ENCODE measurements around the gene TMEM128.
A peak's percentile ranks its signal among the peaks of the same experiment; 100 is the strongest.
"Not testable (repeated sequence)": the region's sequence is repeated elsewhere in the genome, so short reads cannot be mapped to it uniquely, and the experiment has no call there.

The TMEM128 gene

DNA sequence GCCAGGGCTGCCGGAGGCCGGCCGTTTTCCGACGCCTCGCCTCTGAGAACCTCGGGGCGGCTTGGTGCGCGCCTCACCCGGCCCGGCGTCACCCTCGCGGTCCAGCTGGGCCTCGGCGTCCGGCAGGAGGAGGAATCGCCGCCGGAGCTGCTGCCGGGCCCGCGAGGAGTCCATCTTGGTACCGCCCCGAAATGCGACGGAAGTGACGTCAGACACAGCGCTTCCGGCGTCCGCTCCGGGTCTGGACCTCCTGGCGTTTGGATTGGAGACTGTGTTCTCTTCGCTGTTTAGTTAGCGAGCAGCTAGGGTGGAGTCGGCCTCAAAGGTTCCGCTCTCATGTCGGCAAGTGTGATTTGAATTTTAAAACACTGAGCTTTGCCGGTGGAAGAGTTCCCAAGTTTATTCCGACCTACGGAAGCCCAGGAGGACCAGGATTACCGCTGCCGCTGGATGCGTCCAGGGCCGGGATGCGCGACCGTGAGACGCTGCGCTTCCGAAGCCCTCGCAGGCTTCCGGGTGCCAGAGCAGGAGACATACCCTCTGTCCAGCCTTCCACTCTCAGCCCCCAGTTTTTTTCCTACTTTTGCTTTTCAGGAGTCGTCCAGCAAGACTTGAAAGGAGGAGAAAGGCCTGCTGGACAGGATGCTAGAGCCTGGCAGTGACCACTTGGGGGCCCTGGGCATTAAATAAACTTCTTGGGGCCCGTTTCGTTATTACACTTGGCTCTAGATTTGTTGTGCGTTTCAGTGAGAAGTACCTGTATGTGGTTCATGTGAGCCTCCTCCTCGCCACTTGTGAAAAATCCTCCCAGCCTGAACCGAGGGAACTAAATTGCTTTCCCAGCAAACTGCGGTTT is at the start of gene TMEM128:
TSS of gene TMEM128 (minus strand) at position 195 of the 856 bp plus-strand sequence. CDS start at position 174, 21 bp downstream.
- DNase-seq = peak; percentile 94

GRCh38 chr4:4296283-4296846 is 48.3 kb upstream of the TMEM128 start:
- DNase-seq = no peak

- no peak for DNase-seq
Observed at GRCh38 chr4:4293279-4293678, 45.3 kb upstream of the TMEM128 start.

GRCh38 chr4:4289941-4290850 is 42.2 kb upstream of the TMEM128 start, which contains the start of the genes LYAR and ZBTB49:
Gene LYAR (minus strand): TSS chr4:4290154. CDS start chr4:4283742, 6,412 bp downstream.
Gene ZBTB49 (plus strand): TSS chr4:4290251. CDS start chr4:4299946, 9,695 bp downstream.
- DNase-seq = peak; percentile 91

DNA sequence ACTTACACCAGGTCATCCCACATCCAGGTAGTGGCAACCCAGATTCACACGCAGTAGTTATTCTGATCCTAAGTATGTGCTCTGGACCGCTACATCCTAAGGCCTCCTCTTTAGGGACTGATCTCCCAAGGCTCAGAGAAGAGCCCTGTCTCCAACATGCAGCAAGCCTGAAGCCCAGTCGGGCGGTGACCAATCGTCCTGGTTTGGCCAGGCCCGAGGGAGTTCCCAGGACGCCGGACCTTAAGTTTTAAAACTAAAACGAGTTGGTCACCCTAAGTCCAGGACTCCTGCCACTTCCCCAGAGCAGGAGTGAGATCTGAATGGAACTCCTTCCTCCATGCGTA is 41.5 kb upstream of the TMEM128 start:
- DNase-seq = no peak

GRCh38 chr4:4289055-4289454 is 41.0 kb upstream of the TMEM128 start:
- DNase-seq = no peak

DNA sequence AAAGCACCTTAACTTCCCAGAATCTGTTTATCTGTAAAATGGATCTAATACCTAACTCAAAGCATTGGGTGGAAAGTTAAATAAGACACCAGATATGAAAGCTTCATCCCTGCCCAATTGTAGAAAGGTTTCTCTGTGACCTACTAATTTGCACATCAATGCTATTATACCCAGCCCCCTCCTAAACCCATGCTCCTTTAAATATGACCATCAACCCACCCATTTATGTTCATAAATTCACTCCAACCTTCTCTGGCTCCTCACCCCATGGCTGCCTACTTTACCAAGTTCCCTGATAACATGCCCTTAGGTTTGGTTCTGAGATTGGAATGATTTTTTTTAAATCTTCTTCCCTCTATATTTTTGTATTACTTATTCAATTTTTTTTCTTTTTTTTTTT is 40.1 kb upstream of the TMEM128 start:
- DNase-seq = no peak

DNA sequence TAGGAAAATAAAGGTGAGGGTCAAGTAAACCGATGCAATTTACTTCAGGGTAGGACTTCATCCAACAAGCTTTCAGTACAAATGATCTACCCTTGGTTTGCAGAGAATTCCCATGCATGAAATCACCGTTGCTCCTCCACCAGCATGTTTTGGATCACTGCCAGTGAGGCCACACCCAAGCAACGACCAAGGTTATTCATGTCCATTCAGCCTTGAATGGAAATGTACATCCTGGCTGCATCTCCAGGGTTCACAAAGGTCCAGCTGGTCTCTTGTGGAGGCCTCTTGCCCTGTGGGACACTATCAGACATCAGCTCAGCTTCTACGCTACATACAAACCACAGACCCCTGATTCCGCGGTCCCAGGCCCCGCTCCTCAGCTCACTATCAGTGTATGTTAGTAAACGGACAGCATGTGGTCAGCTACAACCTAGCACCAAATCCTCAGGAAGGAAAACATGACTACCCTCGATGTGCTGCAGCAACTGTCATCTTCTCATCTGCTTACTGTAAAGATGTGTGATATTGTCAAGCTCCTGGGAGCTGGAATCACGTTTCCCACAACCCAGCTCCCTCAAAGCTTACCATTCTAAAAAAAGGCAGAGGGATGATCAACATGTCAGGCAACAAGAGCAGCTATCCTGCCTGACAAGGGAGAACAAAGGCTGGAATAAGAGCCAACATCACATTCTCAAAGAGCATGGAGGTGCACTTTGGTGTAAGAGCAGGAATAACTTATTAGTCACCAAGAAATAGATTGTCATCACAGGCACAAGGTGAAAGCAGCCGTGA is 37.0 kb upstream of the TMEM128 start:
- DNase-seq = peak; percentile 64

GRCh38 chr4:4281787-4282186 is 33.8 kb upstream of the TMEM128 start:
- no peak for DNase-seq

DNA sequence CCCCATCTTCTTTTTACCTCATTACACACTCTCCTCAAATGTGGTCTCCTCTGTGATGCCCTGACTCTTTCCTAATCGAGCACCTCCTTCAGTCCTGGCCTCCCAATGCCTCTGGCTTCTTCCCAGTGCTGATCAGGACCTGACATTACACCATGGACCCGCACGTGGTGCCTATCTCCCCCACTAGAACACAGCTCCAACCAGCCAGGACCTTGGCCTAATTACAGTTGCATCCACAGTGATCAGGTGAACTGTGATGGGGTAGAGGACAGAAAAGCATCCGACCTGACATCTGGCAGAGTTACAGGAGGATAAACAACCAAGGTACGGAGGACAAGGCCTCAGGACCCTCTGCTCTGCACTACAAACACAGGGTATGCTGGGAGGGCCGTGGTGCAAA is 29.5 kb upstream of the TMEM128 start:
- DNase-seq = no peak

- DNase-seq = no peak
Observed at GRCh38 chr4:4274226-4274625, 26.2 kb upstream of the TMEM128 start.

GRCh38 chr4:4271912-4272311 is 23.9 kb upstream of the TMEM128 start:
- DNase-seq = no peak

- DNase-seq = no peak
Observed at GRCh38 chr4:4270529-4270928, 22.5 kb upstream of the TMEM128 start.

DNA sequence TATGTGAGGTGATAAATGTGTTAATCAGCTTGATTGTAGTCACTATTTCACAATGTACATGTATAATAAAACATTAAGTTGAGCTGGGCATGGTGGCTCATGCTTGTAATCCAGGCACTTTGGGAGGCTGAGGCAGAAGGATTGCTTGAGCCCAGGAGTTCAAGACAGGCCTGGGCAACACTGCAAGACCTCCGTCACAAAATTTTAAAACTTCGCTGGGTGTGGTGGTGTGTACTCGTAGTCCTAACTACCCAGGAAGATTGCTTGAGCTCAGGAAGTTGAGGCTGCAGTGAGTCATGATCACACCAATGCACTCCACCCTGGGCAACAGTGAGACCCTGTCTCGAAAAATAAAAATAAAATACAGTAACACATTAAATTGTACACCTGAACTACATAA is 21.8 kb upstream of the TMEM128 start:
- DNase-seq = no peak

GRCh38 chr4:4269331-4269731 is 21.3 kb upstream of the TMEM128 start:
- no peak for DNase-seq

DNA sequence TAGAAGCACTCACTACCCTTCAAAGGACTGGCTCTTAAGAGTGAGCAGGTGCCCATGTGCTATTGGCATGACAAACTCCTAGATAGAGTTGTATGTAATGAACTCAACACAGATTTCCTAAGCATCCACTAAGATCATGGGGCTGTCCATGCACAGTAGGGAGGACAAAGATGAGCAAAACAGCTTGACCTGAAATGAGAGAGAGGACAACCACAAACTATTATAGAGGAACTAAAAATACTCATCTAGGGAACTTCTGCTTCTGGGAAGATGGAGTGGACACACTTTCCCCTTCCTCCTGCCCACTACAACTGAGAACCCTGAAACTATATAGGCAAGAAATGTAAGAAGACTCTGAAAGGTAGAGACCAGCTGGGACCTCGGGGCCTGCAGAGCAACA is 20.8 kb upstream of the TMEM128 start:
- DNase-seq = no peak

GRCh38 chr4:4267981-4268380 is 20.0 kb upstream of the TMEM128 start:
- no peak for DNase-seq

DNA sequence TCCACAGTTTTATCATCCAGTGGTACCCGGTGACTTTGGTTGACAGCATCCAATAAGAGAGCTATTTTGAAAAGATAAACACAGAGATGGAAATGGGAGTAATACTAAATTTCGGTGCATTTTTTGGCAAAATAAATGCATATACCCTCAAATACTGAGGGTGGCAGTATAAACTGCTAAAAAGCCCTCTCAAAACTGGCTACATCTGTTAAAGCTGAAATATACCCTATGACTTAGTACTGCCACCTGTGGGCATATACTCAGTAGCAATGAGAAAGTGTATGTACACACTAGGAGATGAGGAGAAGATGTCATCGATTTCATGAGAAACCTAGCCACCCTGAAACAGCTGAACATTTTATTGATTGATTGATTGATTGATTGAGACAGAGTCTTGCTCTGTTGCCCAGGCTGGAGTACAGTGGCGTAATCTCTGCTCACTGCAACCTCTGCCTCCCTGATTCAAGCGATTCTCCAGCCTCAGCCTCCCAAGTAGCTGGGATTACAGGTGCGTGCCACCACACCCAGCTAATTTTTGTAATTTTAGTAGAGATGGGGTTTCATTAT is 12.2 kb upstream of the TMEM128 start:
- DNase-seq = peak; percentile 86

DNA sequence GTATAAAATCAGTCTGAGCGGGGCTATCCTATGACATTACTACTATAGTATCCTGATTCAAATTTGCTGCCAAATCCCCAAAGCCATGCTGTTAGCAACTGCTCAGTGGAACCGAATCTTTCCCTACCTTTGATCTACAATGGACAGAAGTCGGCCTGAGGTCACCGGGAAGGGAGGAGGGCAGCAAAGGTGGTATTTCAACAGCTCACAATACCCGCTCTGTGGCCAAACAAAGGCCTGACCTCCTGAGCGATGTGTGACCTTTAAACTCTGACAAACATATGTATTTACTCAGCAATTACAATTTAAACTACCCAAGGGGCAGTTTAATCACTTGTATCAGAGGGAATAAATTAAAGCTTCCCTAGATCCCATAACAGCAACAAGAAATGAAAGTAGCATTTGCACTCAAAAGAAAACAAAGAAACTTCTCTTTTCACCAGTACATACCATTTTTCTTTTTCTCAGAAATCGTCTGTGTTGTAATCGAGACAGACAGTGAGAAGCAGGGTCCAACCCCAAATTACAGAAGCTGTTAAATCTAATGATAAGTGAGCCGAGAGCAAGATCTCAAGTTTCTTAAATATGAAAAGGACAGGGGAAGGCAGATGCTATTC is 11.6 kb upstream of the TMEM128 start:
- no peak for DNase-seq

GRCh38 chr4:4257705-4258104 is 9.7 kb upstream of the TMEM128 start:
- DNase-seq = not testable (repeated sequence)

DNA sequence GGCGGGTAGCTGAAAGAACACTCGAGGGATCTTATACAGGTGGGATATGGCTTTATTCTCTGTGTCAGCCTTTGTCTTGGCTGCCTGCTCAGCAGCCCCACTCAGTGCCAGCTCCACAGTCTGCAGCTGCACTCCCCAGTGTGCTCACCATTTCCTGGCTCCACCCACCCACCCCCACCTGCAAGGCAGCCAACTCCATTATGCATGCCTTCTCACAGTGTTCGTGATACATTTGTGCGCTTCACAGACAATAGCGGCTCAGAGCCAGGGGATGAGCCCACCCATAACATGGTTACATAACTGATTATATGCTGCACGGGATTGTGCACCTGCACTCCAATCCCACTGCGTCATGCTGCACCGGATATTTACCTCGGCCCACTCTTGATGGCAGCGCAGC is 8.8 kb upstream of the TMEM128 start:
- no peak for DNase-seq

GRCh38 chr4:4254666-4255065 is 6.6 kb upstream of the TMEM128 start:
- no peak for DNase-seq

Data from hematopoietic multipotent progenitor cell treated with erythropoietin and hydrocortisone succinate and interleukin-3 and kit ligand, for 8 days (in vitro differentiated cells).